LoVo (cell line): ENCODE data around the gene EDAR.

ENCODE experiments used
- DNase-seq: peaks from one replicate; pipeline ENCODE4 v3.0.0-alpha.2; 2016; ENCODE audit warnings: low spot score

EDAR gene

GRCh38 chr2:108852375-108852774, 136.6 kb downstream of the EDAR start:
- DNase-seq: no peak

- no peak for DNase-seq
Measured at GRCh38 chr2:108847000-108847399, 142.0 kb downstream of the EDAR start.

GRCh38 chr2:108845923-108846322, 143.1 kb downstream of the EDAR start:
- DNase-seq: no peak
